Mucosa of gallbladder (tissue), 1 donor: ENCODE measurements around the gene GPR63. TPM values are rescaled to one million over a fixed set of nuclear protein-coding genes. Genes with fewer than 3 reads are reported as not detected.
A peak's percentile ranks its signal among the peaks of the same experiment; 100 is the strongest.
"Not testable (repeated sequence)": the region's sequence is repeated elsewhere in the genome, so short reads cannot be mapped to it uniquely, and the experiment has no call there.

Experiments
- DNase-seq: peaks from one replicate; pipeline ENCODE4 v3.0.0-alpha.2; 2020; ENCODE audit warnings: low spot score
- total RNA-seq: library from RNA; stranded (reverse); gene quantifications from one replicate; pipeline ENCODE4 v1.2.1, GENCODE V29; 2021
- donor health status: DM: no; HTN: no; CAD: no.

Gene GPR63, protein sequence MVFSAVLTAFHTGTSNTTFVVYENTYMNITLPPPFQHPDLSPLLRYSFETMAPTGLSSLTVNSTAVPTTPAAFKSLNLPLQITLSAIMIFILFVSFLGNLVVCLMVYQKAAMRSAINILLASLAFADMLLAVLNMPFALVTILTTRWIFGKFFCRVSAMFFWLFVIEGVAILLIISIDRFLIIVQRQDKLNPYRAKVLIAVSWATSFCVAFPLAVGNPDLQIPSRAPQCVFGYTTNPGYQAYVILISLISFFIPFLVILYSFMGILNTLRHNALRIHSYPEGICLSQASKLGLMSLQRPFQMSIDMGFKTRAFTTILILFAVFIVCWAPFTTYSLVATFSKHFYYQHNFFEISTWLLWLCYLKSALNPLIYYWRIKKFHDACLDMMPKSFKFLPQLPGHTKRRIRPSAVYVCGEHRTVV
- total RNA-seq = 1.6 TPM

DNA sequence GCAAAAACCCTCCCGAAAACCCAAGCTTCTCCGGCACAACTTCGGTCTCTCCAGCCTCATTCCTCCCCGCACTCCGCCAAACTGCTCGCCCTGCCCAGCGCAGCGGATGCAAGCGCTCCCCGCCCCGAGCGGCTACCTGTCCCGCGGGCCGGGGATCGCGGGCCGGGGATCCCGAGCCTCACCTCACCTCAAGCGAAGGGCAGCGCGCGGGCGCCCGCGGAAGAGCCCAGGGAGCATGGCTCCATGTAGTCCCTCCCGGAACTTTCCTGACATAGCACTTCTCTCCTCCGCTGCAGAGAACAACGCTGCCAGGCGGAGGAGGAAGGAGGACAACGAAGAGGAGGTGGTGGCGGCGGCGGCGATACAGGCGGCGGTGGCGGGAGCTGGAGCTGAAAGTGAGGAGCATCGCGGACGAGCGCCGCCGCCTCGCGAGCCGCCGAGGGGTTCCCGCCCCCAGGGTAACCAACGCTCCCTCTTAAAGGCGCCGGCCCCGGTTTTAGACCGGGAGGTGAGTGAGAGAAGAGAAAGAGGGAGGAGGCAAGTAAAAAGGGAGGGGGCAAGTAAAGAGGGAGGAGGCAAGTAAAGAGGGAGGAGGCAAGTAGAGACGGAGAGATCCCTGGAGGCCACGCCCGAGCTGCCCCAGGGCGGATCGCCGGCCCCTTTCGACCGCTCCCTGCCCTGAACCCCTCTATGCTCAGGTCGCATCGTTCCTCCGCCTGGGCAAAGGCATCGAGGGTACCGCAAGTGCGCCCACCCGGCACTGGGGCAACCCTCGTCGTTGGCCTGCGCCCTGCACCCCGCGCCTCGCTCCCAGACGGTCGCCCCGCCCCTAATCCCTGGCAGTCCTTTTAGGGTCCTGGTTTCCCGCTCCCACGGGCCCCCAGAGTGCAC, at the start of gene GPR63:
GPR63 (minus strand) TSS at position 397 of the 891 bp plus-strand sequence. CDS start 37,746 bp downstream, outside the sequence.
- peak; percentile 67 for DNase-seq

DNA sequence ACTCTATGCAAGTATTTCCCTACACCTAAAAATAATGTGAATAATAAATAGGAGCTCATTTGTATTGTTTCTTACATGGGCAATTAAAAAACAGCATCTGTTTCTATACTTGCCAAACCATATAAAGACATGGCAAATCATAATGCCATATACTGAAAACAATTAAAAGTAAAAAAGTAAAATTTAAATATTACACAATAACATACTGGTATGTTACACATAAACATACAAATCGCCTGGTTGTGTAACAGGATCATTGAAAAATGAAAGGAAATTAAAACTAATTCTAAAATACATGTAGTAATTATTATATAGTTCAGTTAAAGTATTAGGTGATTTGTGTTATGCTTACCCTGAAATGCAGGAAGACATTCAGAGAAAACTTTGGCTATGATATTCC, 49.2 kb upstream of the GPR63 start:
- no peak for DNase-seq

DNA sequence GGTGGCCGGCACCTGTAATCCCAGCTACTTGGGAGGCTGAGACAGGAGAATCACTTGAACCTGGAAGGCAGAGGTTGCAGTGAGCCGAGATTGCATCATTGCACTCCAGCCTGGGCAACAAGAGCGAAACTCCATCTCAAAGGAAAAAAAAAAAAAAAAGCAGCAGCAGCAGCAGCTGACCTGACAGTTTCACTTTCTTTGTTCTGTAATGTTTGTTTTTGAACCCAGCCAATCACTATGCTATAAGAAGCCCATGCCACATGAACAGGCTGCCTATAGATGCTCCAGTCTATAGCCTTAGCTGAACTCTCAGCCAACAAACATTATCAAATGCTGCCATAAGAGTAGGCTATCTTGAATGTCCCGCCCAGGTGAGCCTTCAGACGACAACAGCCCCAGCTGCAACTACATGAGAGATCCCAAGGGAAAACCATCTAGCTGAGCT, 47.9 kb upstream of the GPR63 start:
- DNase-seq = not testable (repeated sequence)

DNA sequence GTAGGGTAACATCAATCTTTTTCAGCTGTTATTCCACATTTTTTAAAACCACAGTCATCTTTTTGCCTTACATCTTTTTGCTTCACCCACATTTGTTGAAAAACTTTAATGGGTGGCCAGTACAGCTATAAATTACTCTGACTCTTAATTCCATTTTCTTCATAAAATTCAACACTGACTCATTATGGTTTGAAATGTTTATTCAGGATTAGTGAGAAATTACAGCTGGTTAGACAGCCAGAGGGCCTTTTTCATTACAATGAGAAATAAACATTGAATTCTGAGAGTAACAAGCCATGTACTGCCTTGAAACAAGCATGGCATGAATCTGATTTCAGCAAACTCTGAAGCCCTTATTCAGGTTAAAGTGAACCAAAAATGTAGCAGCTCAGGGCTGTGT, 40.9 kb upstream of the GPR63 start:
- no peak for DNase-seq

DNA sequence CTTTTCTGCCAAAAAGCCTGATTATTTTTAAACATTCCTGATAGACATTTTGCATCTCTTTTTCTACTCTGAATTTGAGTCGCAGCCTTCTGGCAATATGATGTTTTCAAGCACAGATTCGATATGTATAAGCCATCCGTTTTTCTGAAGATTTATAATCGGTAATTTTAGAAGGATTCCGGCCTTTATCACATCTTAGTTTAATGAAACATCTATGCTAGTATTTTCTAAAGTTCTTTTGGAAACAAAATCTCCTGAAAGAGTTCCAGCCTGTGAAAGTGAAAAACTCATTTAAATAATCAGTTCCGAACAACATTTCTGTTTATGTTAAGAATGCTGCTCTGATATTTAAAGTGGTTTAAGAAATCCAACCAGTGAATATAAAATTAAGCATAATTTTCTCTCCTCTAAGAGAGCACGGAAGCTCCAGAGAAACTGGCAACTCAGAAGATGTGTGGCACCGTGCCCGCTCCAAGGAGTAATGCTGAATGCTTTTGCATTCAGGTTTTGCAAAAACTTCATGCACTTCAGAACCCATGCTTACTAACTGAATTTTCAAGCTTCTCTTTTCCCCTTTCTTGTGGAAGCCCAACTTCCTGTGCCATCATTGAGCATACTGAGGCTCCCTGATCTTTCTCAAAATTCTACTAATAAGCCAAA, 39.7 kb upstream of the GPR63 start:
- no peak for DNase-seq

DNA sequence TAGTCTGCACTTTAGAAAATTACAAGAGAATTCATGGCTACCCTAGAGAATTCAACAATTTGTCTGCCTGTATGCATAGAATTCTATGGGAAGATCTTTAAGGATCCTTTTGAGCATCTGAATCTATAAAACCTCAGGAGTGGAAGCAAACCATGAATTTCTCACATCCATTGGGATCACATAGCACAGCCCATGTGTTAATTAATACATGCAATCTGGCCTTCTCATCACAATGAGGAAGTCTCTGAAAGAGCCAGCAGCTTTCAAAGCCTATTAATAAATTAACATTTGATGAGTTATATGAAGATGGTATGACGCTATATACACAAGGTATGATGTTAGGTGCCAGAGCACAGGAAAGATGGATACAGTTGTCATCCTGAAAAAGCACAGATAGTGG, 35.7 kb upstream of the GPR63 start:
- DNase-seq = no peak

DNA sequence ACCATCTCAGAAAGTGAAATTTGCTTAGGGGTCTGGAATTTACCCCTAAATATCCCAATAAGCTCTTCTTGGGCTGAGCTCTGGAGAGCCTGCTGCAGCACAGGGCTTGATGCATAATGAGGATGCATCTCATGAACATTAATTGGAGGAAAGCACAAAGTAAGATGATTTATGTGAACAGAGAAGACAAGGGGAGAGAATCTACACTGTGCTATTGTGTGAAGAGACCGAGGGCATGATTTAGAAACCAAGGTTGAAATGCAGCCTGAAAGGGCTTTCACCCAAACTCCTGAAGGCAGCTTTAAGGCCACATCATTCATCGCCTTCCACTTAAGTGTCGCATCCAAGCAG, 27.8 kb upstream of the GPR63 start:
- no peak for DNase-seq

DNA sequence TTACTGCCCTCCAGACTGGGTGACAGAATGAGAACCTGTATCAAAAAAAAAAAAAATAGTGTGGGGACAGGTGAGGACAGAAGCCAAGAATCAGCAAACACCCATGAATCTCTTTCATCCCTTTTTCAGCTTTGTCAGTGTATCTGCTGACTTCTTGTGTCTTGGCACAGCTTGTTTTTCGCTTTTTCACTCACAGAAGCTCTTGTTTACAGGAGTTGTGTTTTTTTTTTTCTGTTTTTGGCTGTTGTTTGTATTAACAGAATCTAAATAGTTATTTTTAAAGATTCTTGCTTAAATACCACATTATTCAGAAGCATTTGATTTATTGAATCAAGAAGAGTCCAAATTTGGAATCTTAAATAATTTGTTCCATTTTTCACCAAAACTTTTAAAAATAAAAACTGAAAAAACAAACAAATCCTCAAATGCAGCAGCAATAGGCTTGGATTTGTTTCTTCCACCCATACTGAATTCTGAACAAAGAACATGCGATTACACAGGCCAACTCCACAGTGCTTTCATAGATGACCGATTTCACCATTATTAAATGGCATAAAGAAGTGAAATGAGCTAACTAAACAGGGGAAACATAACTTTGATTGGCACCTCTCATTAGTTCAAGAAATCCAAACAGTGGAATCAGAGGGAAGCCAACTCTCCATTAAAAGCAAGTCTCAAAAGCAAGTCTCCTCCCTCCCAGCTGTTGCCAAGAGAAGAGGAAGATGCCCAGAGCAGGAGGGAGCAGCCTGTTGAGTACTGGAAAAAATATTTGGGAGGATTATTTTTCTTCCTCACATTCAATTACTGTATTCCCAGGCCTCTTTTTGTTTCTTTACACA, 27.2 kb upstream of the GPR63 start:
- no peak for DNase-seq

DNA sequence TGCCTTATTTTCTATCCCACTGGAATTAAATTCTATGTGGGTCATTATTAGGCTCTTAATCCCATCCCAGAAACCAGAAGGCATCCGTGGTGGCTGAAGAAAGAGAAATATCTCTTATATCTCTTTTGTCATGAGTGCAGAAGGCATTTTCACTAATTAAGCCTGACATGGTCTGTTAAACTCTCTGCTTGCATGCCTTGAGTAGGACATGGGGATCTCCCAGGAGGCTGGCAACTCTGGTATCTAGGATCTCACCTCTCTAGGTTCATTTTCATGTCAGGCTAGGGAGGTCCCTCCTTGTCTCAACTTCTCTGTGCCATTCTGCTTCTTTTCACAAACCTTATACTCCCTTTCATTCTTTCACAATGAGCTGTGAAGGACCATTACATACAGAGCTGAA, 25.3 kb upstream of the GPR63 start:
- DNase-seq = no peak

DNA sequence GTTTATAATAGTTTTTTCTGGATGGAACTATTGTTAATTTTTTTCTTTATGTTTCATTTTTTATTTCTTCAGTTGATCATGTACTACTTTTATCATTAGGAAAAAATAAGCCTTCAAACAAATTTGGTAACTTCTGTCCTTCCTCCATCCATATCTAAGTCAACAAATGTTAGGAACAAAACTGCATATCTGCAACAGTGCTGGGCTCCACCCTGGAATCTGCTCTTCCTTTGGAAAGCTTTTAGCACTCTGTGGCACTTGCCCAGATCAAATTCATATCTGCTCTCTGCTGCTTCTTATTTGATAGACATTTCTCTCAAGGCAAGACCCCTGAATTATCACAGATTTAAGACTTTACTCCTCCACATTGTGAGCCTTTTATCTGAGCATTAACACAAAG, 24.3 kb upstream of the GPR63 start:
- DNase-seq = no peak

DNA sequence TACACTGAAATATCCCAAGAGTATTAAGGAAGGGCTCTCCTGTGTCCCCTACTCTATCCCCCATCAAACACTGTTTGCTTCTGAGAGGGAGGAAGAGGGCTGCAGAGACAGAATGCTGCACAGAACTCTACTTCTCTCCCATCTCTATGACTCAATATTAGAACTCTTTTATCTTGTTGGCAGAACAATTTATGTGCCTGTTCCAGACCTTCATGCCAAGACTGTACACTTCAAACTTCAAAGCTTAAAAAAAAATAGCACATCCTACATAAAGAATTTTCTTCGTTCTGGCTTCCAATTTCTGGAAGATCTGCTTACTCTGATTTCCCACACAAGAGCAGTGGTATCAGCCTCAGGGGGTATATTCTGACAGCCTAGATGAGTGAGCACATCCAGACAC, 19.6 kb upstream of the GPR63 start:
- no peak for DNase-seq

DNA sequence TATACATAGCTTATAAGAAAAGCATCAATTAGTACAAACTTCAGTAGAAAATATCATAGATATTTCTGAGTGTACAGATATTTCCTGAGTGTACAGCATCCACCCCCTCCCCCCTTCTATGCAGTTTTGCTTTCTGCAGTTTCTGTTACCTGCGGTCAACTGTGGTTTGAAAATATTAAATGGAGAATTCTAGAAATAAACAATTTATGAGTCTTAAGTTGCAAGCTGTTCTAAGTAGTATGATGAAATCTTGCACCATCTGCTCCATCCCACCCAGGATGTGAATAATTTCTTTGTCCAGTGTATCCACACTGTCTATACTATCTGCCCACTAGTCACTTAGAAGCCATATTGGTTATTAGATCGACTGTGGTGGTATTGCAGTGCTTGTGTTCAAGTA, 15.8 kb upstream of the GPR63 start:
- no peak for DNase-seq

DNA sequence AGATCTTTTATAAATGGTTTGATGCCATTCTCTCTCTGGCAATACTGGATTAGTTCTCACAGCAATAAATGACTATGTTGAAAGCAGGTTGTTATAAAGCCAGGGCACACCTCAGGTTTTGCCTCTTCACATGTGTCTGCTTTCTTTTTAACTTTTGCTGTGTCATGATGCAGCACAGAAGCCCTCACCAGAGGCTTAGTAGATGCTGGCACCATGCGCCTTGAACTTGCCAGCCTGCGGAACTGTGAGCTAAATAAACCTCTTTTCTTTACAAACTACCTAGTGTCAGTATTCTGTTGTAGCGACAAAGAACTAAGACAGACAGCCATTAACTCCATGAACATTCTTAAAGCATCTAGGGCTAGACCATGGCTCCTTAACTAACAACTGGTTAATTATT, 15.3 kb upstream of the GPR63 start:
- DNase-seq = no peak

DNA sequence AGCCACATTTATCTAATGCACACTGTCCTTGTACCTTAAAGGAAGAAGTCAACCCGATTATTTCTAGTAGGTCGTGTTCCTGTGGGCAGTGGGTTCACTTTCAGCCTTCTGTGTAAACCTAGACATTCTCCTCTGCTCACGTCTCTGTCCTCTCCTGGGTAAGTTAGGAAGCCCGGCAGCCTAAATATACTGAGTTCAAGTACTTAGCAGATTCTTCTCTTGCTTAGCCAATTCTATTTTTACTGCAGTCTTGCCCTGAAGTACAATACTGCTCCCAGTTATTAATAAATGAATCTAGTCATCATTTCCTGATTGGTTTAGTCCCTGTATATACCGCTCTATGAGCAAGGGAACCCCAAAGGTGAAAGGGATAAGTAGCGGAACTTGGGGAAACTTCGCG, 14.6 kb upstream of the GPR63 start:
- no peak for DNase-seq

DNA sequence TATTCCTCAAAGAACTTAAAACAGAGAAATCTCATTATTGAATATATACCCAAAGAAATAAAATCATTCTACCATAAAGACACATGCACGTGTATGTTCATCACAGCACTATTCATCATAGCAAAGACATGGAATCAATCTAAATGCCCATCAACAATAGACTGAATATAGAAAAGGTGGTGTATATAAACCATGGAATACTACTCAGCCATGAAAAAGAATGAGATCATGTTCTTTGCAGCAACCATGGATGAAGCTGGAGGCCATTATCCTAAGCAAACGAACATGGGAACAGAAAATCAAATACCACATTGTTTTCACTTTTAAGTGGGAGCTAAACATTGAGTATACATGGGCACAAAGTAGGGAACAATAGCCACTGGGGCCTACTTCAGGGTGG, 12.3 kb upstream of the GPR63 start:
- DNase-seq = no peak

DNA sequence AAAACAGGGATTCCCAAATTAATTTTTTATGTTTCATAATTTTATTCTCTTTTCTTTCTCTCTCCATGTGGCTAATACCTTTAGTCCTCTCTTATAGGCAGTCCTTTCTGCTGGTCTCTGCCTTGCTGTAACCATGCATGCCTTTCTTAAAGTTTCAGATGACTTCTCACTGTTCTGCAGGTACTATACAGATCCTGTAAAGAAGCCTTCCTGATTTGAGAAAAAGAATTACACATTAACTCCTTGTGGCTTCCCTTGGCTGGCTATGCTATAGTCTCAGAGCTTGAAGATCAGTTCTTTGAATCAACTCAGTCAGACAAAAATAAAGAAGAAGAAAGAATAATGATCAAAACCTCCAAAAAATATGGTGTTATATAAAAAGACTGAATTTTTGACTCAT, 7.3 kb upstream of the GPR63 start:
- DNase-seq = no peak

DNA sequence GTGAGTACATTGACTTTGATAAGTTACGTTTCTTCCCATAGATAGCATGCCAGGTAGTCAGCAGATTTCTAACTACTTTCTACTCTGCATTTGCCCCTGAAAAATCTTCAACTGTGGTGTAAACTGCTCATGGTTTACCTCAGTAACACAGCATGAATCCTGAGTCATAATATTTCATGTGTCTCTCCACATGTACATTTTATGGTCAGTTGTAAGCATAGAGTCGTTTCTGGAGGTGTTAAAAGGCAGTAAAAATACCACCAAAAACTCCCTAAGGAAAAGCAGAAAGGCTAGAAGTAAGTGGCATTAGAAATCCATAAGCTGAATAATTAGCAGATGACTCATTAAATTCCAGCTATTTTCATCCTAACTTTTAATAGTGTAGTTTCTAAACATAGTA, 4.1 kb upstream of the GPR63 start:
- no peak for DNase-seq

DNA sequence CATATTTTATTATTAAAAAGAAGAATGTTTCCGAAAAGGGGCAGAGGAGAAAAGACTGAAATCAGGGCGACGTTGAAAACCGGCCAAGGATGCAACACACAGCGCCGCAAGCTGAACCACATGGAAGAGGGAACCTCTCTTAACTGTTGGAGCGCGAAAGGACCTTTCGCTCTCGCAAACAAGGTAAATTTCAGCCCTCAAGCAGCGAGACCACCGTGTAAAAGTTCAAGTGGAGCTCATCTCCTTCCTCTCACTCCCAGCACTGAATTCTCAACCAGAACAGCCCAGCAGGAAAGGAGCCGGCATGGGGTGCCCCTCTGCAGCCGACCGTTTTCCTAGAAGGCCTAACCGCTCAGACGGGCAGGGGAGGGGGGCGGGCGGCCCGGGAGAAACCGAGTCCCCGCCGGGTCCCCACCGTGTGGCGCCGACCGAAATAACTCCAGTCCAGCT, 621 bp downstream of the GPR63 start:
- DNase-seq = no peak

DNA sequence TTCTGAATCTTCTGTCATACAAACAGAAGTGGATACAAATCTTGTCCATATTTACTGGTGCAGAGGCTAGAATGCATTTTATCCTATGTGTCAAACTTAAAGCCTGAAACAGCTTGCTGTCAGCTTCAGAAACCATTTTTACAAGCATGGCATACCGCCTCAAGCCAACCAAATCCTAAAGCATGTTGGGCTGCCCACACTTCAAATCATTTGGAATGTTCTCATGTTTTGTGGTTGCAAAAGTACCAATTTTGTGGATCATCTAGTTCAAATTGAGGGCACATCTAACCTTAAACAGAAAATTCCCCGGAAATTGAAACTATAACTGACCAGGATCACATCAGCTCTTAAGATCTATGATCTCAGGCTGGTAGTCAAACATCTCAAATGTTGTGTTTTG, 3.2 kb downstream of the GPR63 start:
- no peak for DNase-seq

DNA sequence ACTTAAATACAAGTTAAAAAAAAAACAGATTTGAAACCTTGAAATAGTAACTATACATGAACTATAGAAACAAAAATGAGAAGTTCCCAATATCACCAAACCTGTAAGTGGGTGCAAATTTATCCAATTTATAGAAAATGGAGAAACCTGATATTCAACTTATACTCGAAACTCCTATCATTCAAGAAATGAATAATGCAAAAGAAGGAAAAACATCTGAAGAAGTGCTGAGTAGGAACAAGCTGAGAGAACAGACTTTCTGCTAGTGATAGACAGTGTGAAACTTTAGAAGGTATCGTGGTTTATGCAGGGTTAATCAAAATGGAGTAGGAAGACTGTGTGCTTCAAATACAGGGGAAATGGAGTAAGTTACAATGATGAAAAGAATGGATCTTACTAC, 4.5 kb downstream of the GPR63 start:
- no peak for DNase-seq

DNA sequence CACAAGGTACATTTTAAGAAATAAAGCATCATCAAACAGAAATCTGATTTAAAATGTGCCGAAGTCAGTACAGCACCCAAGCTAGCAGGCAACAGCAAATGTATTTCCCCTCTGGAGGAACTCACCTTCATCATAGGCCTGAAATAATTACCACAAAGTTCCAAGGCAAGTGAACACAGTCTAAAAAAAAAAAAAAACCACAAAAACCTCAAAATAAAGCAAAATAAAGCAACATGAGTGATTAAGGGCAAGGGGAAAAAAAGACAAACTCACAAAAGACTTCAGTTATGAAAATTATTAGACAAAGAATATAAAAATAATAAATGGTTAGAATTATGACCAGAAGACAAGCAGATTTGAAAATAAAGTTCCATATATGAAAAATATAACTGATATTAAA, 10.4 kb downstream of the GPR63 start:
- DNase-seq = no peak

DNA sequence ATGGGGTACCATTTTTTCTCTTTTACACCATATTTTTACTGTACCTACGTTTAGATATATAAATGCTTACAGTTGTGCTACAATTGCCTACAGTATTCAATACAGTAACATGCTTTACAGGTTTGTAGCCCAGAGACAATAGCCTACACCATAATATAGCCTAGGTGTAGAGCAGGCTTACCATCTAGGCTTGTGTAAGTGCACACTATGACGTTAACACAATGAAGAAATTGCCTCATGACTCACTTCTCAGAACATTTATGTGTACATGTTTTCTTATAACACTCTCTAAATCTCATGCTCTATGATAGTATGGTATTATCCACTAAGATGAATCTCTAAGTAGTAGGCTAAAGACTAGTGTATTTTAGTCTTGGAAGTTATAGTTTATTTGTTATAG, 13.5 kb downstream of the GPR63 start:
- DNase-seq = no peak
